HG03108 (cell line): ENCODE measurements around the gene ZNF41.
"Not testable (repeated sequence)": the region's sequence is repeated elsewhere in the genome, so short reads cannot be mapped to it uniquely, and the experiment has no call there.

Source experiments
- ATAC-seq: cut with Tn5 transposase; IDR thresholded peaks from one replicate; pipeline ENCODE4 v1.9.1; 2021; ENCODE audit warnings: moderate library complexity; ENCODE audit not compliant: unreplicated experiment

Gene ZNF41

DNA sequence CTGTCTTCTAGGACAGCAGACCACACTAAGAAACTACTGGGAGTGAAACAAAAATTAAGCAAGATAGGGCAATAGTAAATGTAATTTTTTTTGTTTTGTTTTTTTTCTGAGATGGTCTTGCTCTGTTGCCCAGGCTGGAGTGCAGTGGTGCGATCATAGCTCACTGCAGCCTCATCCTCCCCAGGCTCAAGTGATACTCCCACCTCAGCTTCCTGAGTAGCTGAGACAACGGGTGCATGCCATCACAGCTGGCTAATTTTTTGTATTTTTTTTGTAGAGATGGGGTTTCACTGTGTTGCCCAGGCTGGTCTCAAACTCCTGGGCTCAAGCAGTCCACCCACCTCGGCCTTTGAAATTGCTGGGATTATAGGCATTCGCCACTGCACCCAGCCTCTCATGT, 9.1 kb upstream of the ZNF41 start:
- ATAC-seq: not testable (repeated sequence)

DNA sequence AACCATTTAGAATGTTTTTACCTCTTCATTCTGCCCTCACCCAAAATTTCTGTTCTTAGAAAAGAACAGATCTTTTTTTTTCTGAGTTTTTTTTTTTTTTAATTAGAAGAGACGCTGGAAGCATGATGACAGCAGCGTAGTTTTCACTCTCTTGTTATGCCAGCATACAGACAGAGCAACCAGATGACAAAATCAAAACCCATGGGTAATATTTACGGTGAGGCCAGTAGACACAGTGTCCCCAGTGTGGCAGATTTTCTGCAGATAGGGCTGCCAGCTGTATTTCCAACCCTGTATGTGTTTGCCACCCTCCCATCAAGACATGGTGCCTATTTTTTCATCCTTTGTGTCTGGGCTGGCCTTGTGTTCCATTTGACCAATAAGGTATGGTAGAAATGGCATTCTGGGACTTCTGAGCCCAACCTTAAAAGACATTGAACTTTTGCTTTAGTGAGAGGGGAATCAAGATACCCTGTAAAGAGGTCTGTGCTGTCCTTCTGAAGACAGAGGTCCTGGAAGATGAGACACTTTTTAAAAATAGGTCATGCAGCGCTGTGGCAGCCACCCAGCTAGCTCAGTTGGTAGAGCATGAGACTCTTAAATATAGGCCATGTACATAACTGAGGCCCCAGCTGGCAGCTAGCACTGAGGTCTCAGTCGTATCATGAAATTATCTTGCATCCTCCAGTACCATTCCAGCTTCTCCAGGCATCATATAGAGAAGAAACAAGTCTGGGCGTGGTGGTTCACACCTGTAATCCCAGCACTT, 6.7 kb upstream of the ZNF41 start:
- no peak for ATAC-seq

DNA sequence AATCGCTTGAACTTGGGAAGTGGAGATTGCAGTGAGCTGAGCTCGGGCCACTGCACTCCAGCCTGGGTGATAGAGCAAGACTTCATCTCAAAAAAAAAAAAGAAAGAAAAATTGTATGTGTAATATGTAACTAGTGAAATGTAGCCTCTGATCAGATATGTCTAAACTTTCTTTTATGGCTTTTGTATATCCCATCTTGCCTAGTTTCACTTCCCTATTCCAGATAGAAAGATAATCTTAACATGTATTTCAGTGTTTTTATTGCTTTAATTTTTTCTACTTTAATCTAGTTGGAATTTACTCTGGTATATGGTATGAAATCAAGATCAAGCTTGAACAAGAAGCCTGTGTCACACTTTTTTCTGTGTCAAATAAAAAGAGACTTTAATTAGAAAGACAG, 1.9 kb upstream of the ZNF41 start:
- no peak for ATAC-seq

DNA sequence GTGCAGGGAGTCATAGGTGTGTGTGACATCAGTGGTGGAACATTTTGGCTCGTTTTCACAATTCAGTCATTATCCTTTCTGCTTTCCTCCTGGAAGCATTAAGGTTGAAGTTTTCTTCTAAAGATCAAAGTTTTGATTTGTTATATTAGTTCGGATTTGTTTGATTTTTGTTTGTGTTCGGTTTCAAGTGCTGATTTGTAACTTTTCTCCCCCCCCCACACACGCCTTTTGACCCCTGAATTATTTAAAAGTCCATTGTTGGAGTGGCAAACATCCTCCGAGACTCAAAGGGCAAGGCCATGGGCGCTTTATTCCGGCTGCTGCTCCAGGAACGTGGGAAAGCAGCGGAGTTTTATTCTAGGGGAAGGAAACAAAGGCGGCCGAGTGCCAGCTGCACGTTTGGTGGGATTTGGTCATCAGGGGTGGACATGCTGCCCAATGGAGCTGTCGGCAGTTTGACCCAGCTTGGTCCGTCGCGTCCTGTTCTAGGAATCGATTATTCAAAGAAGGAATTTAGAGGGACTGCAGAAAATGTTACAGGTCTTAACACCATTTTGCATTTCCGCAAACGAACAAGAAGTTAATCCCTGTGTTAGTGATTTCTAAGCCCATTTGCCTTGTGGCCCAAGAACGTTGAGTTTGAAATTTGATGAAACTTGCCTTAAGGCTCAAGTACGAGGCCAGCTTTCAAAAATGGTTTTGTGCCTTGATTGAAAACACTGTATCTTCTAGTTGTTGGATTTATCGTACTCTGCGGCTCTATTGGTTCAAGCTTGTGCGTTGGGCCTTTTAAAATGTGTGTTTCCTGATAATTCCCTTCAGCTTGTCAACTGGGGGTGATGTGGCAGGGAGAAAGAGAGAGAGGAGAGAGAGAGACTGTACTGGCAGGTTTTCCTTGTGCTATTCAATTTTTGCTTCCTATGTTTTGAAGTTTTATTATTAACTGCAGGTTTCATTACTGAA, 565 bp upstream of the ZNF41 start:
- ATAC-seq: no peak

DNA sequence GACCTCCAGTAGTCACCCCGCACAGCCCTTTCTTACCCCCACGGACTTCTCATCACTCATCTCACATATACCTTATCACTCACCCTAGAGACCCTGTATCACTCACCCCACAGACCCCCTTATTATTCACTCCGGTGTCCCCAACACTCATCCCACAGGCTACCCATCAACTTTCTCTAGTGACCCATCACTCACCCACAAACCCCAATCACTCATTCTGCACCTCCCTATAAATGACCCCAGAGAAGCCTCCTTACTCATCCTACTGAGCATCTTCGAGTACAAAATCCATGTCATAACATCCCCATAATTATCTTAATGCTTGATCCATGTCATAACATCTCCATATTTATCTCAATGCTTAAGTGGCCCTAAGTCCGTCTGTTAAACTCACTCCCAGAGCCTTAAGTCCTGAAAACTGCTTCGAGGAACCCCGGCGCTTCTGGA, 934 bp downstream of the ZNF41 start:
- ATAC-seq: no peak

DNA sequence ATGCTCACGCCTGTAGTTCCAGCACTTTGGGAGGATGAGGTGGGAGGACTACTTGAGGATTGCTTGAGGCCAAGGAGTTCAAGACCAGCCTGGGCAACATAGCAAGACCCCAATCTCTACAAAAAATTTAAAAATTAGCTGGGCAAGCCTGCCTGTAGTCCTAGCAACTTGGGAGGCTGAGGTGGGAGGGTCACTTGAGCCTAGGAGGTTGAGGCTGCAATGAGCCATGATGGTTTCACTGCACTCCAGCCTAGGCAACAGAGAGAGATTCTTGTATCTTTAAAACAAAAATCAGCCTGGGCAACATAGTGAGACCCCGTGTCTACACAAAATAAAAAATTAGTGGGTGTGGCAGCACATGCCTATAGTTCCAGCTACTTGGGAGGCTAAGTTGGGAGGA, 1.9 kb downstream of the ZNF41 start:
- ATAC-seq: no peak

DNA sequence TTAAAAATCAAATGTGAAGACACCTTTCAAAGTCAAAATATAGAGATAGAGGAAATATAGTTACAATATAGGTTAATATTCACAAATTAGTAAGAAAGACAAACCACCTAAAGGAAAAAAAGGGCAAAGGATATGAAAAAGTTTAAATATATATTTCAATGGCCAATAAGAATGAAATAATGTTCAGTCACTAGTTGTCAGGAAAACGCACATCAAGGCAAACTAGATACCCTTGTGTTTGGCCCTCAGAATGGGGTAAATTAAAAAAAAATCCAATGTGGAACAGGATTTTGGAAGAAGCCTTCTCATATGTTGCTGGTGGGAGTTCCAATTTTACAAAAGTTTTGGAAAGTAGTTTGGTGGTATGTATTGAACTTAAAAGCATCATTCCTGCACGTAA, 2.4 kb downstream of the ZNF41 start:
- ATAC-seq: no peak

DNA sequence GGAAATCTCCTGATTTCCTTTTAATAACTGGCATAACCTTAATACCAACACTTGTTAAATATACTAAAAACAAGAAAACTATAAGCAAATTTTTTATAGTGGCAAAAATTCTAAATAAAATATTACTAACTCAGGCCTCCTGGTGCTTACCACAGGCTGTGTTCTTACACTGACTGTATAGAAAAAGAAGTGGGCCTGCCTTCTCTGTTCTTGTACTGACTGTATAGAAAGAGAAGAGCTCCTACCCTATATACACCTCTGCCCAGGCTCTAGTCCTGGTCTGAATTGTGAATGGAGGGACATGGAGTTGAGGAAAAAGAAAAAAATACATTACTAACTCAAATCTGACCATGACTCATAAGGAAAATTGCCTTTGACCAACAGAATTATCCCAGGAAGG, 7.5 kb downstream of the ZNF41 start:
- ATAC-seq: no peak

DNA sequence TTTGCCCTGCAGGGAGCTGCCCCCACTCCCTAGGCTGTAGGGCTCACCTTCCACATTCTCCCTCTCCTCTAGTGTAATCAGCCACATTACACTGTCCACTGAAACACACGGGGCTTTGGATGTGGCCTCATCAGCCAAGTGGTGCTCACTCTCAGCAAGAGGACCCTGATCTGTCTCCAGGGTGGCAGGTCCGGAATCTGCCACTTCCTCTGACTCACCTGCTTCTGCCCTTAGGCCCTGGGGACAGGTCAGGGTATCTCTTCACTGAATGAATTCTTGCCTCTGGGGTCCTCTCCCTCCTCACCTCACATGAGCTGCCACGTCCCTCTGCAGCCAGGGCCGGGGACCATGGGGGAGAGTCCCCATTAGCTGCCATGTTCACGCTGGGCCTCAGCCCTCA, 15.9 kb downstream of the ZNF41 start:
- no peak for ATAC-seq

DNA sequence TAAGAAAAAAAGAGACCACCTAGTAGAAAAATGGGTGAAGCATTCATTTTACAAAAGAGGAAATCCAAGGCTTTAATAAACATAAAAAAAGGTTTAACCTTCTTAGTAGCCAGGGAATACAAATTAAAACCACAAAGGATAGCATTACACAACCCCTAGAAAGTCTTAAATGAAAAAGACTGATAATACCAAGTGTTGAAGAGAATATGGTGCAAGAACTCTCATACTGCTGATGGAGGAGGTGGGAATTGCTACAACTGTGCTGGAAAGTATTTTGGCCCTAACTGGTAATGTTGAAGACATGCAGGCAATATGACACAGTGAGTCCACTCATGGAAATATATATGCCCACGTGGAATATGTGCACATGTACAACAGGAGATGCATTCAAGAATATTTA, 22.5 kb downstream of the ZNF41 start:
- ATAC-seq: no peak

DNA sequence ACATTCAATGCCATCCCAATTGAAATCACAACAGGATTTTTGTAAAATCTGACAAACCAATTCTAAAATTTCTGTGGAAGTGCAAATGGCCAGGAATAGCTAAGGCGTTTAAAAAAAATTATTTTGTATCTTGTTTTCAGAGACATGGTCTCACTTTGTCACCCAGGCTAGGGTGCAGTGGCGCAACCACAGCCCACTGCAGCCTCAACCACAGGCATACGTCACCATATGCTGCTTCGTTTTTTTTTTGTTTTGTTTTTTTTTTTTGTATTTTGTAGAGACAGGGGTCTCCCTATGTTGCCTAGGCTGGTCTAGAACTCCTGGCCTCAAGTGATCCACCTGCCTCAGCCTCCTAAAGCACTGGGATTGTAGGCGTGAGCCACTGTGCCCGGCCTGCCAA, 24.5 kb downstream of the ZNF41 start:
- no peak for ATAC-seq

DNA sequence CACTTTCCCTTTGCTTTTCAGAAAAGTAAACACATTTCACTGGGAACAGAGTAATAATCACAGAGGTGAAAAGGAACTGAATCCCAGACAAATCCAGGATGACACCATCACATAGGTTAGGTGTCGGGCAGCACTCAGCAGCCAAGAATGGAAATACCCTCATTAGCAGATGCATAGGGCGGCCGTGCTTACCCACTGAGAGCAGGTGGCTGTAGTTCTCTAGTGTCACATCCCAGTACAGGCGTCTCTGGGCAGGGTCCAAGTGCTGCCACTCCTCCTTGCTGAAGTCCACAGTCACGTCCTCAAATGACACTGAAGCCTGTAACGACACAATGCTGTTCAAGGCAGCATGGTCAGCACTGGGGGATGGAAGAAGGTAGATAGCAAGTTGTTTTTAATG, 26.9 kb downstream of the ZNF41 start:
- ATAC-seq: no peak

DNA sequence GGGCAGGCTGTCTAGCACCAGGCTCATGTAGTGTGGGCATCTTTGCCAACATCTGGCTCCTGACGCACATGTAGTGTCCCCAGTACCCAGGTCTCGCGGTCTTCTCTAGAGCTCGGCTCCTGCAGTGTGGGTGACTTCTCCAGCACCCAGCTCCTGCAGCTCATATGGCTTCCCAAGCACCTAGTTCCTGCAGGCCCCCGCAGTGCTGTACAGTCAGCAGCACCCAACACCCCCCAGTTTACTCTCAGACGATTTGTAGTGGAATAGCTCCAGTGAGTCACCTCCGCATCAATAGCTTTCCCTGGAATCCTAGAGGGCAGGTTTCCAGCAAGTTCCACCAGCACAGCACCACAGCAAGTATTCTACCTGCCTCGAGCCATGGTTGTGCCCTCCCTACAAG, 30.9 kb downstream of the ZNF41 start:
- no peak for ATAC-seq

DNA sequence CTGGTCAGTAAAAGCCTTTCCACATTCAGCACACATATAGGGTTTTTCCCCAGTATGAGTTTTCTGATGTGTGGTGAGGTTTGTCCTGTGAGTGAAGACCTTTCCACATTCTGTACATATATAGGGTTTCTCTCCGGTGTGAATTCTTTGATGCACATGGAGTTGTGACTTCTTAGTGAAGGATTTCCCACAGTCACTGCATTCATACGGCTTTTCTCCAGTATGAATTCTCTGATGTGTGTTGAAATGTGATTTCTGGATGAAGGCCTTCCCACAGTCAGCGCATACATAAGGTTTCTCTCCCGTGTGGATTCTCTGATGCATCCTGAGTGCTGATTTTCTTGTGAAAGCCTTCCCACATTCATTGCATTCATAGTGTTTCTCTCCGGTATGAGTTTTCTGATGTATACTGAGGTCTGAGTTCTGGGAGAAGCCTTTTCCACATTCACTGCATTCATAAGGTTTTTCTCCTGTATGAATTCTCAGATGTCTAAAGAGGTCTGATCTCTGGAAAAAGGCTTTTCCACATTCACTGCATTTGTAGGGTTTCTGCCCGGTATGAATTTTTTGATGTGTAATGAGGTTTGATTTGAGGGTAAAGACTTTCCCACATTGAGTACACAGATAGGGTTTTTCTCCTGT, 34.7 kb downstream of the ZNF41 start:
- ATAC-seq: no peak

DNA sequence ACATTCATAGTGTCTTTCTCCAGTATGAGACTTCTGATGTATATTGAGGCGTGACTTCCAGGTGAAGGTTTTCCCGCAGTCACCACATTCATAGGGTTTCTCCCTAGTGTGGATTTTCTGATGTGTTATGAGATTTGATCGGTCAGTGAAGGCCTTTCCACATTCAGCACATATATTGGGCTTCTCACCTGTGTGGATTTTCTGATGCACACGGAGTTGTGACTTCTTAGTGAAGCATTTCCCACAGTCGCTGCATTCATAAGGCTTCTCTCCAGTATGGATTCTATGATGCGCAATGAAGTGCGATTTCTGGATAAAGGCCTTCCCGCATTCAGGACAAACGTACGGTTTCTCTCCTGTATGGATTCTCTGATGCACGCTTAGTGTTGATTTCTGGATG, 35.4 kb downstream of the ZNF41 start:
- ATAC-seq: no peak

DNA sequence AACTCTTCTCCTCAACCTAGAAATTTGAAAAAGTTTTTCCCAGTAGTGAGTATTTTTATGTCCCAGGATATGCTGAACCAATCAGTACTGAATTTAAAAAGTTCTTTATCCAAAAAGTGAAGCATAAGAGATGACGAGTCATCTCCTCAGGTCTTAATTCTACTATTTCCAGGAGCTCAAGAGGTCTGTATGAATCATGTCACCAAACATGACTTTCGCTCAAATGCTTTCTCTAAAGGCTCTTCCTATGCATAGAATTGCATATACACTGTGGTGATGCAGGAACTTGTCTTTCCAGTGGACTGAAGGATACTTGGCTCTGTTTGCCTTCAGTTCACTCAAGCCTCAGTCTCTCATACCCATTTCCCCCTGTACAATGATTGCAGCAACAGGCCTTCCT, 36.1 kb downstream of the ZNF41 start:
- no peak for ATAC-seq

DNA sequence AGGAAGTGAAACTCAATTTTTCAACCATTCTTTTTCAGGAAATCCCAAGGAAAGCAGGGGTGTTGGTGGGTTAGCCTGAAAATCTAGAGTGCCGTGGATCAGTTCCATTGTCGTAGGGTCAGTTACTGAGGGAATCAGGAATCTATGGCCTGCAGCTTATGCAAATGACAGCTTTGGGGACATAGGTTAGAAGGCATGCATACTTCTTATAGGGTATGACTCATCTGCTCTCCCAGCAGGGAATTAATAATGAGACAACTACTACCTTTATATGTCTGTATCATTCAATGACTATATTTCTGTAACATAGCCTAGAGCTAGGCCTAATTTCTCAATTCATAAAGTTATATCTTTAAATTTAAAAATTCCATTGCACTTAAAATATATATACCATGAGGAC, 36.6 kb downstream of the ZNF41 start:
- ATAC-seq: no peak

DNA sequence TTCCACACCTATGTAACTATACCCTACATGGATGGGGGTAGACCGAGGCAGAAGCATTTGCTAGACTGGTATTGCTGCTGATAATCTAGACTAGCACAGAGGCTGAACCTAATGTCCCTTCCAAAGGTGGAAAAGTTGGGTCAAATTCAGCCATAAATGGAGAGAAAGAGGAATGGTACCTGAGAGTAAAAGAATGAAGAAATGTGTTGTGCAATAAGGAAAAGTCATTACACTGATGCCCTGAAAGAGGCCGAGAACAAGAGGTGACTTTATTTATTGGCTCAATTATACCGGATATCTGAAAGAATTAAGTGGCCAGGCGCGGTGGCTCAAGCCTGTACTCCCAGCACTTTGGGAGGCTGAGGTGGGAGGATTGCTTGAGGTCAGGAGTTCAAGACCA, 52.1 kb downstream of the ZNF41 start:
- no peak for ATAC-seq

DNA sequence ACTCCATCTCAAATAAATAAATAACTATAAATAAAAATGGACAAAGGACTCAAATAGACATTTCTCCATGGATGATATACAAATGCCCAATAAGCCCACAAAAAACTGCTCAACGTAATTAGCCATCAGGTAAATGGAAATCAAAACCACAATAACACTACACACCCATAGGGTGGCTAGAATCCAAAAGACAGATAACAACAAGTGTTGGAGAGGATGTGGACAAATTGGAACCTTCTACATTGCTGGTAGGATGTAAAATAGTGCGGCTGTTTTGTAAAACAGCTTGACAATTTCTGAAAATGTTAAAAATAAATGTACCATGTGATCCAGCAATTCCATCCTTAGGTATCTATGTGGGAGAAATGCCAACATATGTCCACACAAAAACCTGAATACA, 60.6 kb downstream of the ZNF41 start:
- no peak for ATAC-seq

DNA sequence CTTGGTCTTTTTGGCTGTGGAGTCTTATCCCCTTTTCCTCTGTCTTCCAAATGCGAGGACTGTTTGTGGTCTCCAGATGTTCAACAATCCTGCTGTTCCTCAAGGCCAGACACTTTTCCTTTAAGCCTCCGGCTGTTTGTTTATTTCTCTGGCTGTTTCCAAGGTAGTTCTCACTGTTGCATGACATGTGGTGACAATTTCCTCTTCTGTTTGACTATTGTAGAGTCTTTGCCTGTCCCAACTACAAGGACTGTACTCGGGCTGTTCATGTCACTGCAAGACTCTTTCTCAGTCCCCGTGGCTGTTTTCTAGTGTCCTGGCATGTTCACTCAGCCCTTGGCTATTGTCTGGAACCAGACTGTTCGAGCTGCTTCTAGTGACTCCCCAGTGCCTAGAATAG, 62.1 kb downstream of the ZNF41 start:
- ATAC-seq: no peak

DNA sequence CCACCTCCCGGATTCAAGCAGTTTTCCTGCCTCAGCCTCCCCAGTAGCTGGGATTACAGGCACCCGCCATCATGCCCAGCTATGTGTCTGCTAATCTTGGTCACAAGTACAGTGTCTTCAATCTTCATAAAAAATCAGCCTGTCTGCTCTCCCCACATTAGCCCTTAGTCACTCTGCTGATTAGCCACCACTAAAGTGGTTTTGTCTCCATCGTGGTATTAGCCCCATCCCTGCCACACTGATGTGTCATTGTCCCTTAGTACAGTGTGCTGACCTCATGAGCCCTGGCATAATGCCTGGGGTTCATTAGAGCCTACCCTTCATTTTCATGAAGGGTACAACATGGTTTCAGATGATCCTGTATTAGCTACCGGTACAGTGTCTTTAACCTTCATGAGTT, 62.8 kb downstream of the ZNF41 start:
- ATAC-seq: no peak

DNA sequence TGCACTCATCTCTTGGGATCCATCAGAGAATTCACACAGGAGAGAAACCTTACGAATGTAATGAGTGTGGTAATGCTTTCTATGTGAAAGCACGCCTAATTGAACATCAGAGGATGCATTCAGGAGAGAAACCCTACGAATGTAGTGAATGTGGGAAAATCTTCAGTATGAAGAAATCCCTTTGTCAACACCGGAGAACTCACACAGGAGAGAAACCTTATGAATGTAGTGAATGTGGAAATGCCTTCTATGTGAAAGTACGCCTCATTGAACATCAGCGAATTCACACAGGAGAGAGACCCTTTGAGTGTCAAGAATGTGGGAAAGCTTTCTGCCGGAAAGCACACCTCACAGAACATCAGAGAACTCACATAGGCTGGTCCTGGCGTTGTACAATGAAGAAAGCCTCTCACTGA, 69.8 kb downstream of the ZNF41 start:
- ATAC-seq: no peak
